ENCODE results near the gene TTLL10.

DNA sequence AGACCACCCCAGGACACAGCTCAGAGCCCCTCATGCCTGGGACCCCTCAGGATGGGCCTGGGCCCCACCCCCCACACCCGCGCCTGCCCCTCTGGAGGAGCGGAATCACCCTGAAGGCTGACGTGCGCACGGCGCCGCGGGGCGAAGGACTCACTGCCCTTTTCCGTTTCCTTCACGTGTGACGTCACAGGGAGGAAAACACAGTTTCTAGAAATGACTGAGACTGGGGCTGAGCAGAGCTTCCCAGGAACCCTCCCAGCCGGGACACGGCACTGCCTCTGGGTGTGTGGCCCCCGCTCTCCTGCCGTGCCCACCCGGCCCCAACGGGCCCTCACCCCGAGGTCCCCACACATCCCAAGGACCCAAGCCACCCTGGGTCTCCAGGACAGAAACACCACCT lies 45.7 kb downstream of the TTLL10 start:
- TF ChIP-seq, protein P1, sequence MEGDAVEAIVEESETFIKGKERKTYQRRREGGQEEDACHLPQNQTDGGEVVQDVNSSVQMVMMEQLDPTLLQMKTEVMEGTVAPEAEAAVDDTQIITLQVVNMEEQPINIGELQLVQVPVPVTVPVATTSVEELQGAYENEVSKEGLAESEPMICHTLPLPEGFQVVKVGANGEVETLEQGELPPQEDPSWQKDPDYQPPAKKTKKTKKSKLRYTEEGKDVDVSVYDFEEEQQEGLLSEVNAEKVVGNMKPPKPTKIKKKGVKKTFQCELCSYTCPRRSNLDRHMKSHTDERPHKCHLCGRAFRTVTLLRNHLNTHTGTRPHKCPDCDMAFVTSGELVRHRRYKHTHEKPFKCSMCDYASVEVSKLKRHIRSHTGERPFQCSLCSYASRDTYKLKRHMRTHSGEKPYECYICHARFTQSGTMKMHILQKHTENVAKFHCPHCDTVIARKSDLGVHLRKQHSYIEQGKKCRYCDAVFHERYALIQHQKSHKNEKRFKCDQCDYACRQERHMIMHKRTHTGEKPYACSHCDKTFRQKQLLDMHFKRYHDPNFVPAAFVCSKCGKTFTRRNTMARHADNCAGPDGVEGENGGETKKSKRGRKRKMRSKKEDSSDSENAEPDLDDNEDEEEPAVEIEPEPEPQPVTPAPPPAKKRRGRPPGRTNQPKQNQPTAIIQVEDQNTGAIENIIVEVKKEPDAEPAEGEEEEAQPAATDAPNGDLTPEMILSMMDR (IDR thresholded peaks at IDR 0.05): no peak
- no peak for TF ChIP-seq POLR2A (IDR thresholded peaks at IDR 0.05)

Data from esophagus squamous epithelium (tissue), 4 donors.